Ovary (tissue), 3 donors: ENCODE results near the gene MEGF10.

Experiments
- CTCF ChIP-seq, 3 donors: fragments of 450-650 bp in 2 of 3; fragments of 200-600 bp in 1 of 3; IDR thresholded peaks; one replicate each; pipeline versions ENCODE4 v1.5.1 to v1.8.0; 2016 to 2022; ENCODE audit warnings: antibody characterized with exemption in 3 of 3, mild to moderate bottlenecking in 1 of 3
- EP300 ChIP-seq: sonication (generic); formaldehyde crosslinking; IDR thresholded peaks from one replicate; pipeline ENCODE4 v1.6.1; 2017; ENCODE audit warnings: antibody characterized with exemption
- POLR2A ChIP-seq: fragments of 450-650 bp; IDR thresholded peaks from one replicate; pipeline ENCODE4 v1.6.1; 2017; ENCODE audit warnings: antibody characterized with exemption, mild to moderate bottlenecking, moderate library complexity
- donor health status: DM: no; HTN: no; CAD: no.

GRCh38 chr5:127331890-127332649, 41.5 kb downstream of the MEGF10 start:
- TF ChIP-seq CTCF (IDR thresholded peaks at IDR 0.05) (no peak), POLR2A (no peak), EP300 (no peak)
